HuH-7.5 (cell line): ENCODE measurements around the gene ANKRD36B.
"Not testable (repeated sequence)": the region's sequence is repeated elsewhere in the genome, so short reads cannot be mapped to it uniquely, and the experiment has no call there.

Experiments used
- DNase-seq: peaks from one replicate; pipeline ENCODE4 v3.0.0; 2011; ENCODE audit warnings: low spot score

ANKRD36B gene

DNA sequence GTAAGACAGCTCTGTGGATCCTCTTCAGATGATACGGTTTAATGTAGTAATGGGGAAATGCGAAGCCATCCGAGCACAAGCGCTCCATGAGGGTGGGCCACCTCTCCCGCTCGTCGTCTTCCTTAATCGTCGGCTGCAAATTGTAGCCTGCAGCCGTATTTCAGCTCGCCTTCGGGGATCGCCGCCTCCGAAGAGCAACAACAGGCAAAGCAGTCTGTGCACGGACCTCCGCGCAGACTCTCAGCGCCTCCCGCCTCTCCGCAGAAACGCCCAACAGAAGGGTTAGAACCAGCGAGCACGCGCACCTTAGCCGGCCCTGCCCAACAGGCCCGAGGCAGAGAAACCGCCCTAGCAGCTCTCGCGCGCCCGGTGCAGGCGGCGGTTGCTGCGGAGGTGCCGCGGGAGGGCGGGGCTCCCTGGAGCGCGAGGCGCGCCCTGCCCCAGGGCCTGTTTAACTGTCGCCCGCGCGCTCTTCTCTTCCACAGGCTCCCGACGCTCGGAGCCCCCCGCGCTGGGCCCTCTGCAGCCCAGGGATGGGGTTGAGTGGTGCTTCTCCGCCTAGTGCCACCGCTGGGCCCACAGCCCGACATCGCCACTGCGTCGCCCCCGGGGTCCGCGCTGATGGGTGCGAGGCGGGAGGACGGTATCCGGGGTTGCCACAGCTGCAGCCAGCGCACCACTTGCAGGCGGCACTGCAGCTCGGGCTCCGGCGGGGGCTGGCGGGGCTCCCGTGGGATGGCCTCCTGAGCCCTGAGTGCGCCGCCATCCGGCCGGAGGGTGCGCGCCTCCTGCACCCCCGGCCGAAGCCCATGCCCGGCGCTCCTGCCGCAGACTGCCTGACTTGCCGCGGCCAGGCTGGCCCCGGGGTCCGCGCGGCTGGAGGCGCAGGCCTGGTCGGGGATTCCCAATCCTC is at the start of gene ANKRD36B:
Gene ANKRD36B, minus strand, starts transcription at position 280 of the 913 bp plus-strand sequence. Its CDS starts 192 bp downstream, at position 88.
- DNase-seq, result peak; percentile 39

DNA sequence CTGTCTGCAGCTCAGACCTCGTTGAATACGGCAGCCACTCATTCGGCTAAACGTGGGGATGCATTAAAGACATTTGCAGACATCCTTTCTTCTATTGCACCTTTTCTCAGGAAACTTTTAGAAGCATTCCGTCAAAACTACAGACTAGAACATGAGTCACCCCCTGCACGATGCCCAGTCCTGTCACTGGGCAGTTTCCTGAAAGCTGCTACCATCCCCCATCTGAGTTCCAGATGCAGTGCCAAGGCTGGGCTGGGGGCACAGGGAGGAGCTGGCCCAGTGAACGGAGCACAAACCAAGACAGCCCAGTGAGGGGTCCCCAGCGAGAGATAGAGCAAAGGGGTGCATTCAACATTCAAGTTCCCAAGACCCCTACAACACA is 36.4 kb upstream of the ANKRD36B start:
- not testable (repeated sequence) for DNase-seq

DNA sequence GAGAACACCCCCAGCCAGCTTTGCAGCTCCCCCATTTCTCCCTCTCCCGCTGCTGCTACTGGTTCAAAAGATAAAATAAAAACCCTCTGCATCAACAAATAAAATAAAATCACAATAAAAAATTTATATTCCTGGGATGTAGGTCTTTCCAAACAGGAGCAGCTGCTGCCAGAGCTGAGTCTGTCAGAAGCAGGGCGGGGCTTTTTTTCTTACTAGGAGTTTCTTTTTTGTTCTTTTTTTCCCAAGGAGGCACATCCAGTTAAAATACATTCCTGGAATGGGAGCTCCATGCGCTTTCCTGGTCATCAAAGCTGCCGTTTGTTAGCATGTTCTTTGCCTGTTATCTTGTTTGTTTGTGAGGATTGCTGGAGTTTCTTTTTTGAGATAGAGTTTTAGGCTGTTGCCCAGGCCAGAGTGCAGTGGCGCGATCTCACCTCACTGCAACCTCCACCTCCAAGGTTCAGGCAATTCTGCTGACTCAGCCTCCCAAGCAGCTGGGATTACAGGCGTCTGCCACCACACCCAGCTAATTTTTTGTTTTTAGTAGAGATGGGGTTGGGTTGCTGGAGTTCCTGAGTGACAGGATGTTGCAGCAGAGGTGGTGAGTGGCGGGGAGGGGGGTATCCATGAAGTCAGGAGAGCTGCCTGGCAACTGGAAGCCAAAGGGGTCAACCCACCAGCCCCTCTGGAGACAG is 35.8 kb upstream of the ANKRD36B start:
- DNase-seq, result not testable (repeated sequence)

DNA sequence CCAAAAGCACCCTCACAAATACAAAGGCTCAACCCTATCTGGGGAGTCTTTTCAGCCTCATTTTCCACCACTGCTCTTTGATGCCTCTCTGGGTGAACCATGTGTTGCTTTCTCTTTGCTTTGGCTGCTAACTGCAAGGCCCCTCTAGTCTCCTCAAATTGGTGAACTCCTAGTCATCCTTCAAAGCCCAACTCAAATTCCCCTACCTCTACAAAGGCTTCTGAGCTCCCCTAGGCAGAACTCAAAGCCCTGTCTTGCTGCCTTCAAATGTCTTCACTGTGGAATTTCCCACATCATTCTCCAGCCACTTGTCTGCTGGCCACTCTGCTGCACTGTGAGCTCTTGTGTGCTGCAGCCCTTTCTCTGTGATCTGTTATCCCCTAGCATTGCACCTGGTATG is 33.3 kb upstream of the ANKRD36B start:
- not testable (repeated sequence) for DNase-seq

DNA sequence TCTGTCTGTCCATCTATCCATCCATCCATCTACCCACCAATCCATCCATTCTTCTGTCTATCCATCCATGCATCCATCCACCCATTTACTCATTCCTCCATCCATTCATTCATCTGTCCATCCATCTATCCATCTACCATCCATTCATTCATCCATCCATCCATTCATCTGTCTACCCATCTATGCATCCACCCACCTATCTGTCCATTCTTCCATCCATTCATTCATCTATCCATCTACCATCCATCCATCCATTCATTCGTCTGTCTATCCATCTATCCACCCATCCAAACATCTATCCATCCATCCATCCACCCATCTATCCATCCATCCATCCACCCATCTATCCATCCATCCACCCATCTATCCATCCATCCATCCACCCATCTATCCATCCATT is 30.8 kb upstream of the ANKRD36B start:
- DNase-seq, result not testable (repeated sequence)

DNA sequence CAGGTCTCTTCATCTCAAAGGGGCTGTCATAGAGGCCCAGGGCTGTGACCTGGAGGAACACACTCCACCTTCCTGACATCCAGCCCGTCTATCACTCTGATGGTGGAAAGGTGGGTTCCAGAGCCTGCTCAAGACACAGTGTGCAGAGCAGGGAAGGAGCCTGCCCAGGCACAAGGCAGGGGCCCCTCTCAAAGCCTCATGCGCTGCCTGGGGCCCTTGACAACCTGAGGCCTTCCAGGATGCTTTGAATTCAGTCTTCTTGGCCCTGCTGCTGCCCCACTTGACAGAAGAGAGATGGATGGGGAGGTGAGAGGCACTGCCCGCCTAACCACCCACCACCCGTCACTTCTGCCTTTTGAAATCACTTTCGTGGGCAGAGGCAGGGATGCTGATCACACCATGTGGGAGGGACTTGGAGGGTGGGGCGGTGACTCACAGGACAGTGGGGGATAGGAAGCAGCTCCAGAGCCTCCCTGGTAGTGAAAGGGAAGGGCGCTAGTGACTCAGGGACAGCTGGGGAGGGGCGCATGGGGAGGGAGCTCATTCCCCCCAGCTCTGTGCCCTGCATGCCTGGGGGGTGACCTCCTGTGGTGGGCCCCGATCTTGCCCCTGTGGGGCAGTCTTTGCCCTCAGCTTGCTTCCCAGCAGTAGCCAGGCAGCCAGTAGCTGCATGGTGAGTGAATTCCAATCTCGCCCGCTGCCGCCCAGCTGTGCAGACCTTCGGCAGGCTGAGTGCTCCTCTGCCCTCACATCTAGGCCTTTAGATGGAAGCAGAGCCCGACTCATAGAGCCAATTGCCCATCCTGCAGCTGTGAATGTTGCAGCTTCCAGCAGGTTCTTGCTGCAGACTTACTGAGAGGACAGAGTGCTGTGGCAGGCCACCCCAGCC is 29.5 kb upstream of the ANKRD36B start:
- DNase-seq, result not testable (repeated sequence)

DNA sequence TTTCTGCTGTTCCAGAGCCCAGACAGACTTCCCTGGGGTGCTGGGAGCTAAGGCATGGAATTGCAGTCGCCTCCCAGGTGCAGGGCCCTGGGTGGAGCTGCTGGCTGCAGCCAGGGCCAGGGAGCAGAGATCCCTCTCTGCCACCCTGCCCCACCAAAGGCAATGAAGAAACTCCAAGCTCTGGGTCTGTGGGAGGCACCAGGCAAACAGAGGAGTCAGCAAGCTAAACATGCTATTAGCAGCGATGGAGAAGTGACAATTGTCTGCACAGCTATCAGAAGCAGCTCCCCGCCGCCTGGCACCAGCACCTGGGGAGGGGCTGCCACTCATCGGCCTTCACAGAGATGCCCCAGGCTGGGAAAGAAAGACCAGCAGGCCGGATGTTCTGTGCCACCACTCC is 28.2 kb upstream of the ANKRD36B start:
- DNase-seq, result no peak

DNA sequence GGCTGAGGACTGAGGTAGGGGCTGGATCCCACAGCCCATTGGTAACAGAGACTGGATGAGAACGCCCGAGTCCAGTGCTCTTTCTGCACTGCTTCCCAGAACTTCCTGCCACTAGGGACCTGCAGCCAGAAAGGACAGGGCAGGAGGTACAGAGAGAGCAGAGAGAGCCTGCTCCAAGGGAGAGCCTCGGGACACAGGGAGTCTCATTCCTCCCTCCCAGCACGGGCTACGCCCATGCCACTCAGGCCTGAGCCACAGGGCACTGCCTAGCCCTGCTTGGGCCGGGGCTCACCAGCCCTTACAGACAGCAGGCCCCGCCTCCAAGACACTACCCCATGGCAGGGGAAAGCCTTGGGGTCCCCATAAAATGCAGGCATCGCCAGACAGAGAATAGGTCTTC is 26.1 kb upstream of the ANKRD36B start:
- not testable (repeated sequence) for DNase-seq

DNA sequence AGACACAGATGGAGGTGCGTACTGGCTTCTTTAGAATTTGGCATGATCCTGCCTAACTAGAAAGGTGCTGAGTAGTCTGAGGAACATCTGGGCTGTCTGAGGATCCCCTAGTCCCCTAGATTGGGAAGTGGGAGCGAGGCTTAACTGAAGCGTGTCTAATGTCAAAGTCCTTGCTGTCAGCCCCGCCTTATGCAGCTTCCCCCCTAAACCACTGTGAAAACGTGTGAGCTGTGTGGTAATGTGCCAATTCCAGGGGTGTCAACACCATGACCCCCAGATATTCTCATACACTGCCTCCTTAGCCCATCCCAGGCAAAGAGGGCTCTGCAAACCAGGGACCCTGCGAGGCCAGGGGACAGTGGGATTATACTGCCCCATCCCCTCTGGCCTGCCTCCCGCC is 22.2 kb upstream of the ANKRD36B start:
- DNase-seq, result not testable (repeated sequence)

DNA sequence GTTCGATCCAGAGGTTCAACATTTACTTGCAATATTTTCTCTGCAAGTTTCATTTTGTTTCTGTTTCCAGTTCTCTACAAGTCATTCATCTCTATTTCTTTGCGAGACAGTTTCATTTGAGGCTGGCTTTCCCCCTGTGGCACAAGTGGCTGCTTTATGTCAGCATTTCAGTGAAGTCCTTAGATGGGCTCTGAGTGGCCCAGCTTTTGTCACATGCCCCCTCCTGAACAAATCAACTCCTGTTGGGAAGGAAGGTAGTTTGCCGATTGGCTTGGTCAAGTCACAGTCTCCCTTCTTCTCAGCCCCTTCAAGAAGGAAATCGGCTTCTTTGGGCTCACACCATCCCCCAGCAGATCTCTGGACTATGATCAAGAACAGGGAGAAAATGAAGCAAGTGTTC is 19.1 kb upstream of the ANKRD36B start:
- not testable (repeated sequence) for DNase-seq

DNA sequence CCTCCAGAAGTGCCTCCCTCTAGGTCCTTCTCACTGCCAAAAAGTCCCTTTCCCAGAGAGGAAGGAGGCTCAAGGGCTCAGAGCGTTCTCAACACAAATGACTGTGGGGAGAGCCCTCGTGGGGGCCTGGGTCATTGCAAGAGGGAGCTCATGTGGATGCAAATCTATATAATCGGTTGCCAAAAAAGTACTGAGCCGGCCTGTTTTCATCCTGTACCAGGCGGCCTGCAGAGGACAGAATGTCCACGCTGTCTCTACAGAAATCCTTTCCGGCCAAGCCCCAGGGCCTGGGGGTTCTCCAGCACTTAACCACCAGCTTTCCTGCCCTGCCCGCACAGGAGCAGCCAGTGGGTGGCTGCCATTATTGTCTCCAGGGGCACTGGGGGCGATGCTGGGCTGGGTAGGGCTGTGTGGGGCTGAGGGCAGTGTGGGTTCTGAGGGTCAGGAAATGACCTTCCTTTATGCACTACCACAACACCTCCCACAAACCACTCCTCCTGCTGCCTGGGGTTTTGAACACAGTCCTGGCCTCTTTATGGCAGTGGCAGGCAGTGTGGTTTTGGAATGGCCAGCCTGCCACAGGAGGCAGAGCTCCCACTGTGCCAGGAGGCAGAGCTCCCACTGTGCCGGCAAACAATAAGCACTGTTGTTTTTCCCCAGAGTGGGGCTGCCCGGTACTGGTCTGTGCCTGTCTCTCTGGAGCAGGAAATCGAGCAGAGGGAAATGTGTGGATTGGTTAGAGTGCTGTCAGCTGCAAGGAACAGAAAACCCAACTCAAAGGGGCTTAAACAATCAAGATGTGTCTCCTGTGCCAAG is 16.1 kb upstream of the ANKRD36B start:
- not testable (repeated sequence) for DNase-seq

DNA sequence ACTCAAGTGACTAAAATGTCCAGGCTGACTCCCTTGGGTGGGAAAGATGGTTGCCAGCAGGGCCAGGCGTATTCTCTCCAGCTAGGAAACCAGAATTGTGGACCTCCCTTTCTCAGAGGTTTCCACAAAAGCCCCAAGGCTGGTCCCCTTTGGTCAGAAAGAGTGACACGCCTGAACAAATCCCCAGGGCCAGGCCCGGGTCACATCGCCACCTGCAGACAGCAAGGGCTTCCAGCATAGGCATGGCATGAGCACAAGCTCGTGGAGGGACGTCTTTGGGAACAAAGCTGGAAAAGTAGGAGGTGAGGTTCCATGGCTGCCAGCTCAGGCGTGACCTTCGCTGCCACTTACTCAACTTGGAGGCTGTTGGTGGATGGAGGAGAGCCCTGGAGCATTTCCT is 15.4 kb upstream of the ANKRD36B start:
- DNase-seq, result not testable (repeated sequence)

DNA sequence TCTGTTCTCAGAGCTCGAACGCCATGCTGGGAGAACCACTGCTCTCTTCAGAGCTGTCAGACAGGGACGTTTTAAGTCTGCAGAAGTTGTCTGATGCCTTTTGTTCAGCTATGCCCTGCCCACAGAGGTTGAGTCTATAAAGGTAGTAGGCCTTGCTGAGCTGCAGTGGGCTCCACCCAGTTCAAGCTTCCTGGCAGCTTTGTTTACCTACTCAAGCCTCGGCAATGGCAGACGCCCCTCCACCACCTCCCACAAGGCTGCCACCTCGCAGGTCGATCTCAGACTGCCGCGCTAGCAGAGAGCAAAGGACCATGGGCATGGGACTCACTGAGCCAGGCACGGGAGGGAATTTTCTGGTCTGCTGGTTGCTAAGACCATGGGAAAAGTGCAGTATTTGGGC is 11.9 kb upstream of the ANKRD36B start:
- not testable (repeated sequence) for DNase-seq

DNA sequence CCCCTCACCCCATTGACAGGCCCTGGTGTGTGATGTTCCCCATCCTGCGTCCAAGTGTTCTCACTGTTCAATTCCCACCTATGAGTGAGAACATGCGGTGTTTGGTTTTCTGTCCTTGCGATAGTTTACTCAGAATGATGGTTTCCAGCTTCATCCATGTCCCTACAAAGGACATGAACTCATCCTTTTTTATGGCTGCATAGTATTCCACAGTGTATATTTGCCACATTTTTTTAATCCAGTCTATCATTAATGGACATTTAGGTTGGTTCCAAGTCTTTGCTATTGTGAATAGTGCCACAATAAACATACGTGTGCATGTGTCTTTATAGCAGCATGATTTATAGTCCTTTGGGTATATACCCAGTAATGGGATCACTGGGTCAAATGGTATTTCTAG is 6.5 kb upstream of the ANKRD36B start:
- not testable (repeated sequence) for DNase-seq

DNA sequence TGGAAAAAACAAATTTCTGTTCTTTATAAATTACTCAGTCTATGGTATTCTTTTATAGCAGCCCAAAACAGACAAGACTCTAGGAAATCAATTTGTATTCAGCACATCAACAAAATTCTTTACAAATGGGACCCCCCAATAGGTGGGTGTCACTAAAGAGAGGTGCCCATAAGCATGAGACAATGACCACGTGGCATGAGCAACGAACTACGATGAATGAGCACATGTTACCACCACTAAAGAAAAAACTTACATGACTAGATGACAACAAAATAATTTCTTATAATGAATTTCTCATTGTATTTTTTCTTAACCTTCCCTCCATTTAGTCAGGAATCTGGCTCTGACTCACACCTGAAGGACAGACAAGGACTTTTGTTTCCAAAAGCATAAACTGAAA is 3.8 kb upstream of the ANKRD36B start:
- not testable (repeated sequence) for DNase-seq

DNA sequence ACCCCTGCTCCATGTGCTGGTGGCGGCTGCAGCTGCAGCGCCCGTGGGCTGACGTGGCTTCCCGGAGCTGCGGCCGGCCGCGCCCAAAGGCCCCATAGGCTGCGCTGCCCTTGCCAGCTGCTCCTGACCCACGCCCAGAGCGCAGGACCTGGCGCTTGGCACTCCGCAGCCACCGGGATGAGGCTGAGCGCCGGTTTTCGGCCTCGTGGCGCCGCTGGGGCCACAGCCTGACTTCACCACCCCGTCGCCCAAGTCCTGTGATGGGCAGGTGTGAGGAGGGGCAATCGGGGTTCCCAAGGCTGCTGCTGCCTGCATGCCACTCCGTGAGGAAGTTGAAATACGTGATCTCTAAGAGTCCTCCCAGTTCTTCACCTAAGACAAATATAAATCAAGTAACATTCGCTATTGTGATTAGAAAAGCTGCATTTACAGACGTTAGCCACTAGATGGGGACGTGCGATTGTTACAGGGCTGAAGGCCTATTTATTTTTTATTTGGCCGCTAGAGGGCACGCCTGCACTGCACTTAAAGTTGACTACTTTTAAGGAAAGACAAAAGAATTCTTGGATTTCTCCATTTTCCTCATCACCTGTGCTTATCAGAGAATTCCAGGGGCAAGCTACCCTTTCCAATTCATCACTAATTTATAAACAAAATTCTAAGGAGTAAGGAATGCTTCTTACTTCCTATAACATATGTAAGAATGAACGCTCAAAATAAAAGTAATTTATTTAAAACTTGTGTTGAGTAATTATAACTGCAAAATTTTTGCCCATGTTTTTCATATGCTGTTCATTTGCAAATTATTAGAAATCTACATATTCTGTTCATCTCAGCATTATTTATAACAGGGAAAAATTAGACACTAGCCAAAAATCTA is 1.1 kb upstream of the ANKRD36B start:
- peak; percentile 3 for DNase-seq

DNA sequence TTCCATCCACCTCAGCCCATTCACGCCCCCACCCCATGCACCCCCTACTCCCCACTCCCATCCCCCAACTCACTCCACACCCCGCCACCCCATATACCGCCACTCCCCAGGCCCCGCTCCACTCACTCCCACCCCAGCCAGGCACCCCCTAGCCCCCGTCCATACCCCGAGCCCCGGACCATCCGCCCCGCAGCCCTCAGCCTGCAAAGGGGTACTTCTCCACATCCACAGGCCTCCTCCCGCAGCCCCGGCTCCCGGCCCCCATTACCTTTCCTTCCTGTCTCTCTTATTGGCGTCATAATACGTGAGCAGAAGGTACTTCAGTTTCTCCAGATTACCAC is 450 bp downstream of the ANKRD36B start:
- not testable (repeated sequence) for DNase-seq

DNA sequence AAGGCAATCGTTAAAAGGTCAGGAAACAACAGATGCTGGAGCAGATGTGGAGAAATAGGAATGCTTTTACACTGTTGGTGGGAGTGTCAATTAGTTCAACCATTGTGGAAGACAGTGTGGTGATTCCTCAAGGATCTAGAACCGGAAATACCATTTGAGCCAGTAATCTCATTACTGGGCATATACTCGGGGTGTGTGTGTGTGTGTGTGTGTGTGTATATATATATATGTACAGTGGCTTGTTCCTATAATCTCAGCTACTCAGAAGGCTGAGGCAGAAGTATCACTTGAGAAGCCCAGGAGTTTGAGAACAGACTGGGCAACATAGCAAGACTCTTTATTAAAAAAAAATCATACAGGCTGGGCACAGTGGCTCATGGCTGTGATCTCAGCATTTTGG is 24.0 kb downstream of the ANKRD36B start:
- DNase-seq, result not testable (repeated sequence)

DNA sequence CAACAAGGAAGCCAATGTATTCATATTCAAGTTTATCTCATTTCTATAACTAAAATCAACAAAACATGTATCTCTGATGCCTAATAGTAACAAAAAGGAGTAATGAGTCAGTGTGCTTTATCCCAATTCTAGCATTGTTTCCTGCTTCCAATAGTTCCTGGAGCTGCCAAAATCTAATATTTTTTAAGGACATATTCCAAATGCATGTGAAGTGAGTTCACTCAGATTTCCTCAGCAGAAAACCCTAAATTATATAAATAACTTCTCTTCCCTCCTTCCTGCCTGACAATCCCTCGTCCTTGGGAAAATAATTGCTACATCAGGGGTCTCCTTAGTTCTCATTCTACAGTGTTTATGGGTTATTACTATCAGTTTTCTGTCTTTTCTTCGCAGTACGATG is 37.3 kb downstream of the ANKRD36B start:
- not testable (repeated sequence) for DNase-seq

DNA sequence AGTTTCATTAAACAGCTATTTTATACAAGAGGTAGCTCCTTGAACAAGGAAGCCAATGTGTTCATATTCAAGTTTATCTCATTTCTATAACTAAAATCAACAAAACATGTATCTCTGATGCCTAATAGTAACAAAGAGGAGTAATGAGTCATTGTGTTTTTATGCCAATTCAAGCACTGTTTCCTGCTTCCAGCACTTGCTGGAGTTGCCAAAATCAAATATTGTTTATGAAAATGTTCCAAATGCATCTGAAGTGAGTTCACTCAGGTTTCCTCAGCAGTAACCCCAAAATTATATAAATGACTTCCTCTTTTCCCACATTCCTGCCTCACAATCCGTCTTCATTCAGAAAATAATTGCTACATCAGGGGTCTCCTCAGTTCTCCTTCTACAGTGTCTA is 39.2 kb downstream of the ANKRD36B start:
- not testable (repeated sequence) for DNase-seq
